ENCODE measurements around the gene CAPN15. TPM values are rescaled to one million over a fixed set of nuclear protein-coding genes. Genes with fewer than 3 reads are reported as not detected.

The CAPN15 gene
- total RNA-seq, 1 donor from 2014 or later: 45.2 TPM

GRCh38 chr16:578870-579405 lies 51.4 kb downstream of the CAPN15 start:
- H3K36me3 ChIP-seq: peaks cover 16% of the 10 kb centered on the region
- DNase-seq (peak; percentile 91), ATAC-seq (peak; percentile 92)
- no peak overlapping the region for H3K4me3 ChIP-seq
- peak; percentile 85 for TF ChIP-seq CTCF (IDR thresholded peaks at IDR 0.05)
- intact Hi-C loops (cut with DNase I): no loop called here
- H3K27ac ChIP-seq: no peak overlapping the region
- H3K9me3 ChIP-seq: no peaks in the 10 kb centered on the region
- no peaks in the 10 kb centered on the region for H3K4me1 ChIP-seq
- no peaks in the 10 kb centered on the region for H3K27me3 ChIP-seq

GRCh38 chr16:580141-580945 lies 52.8 kb downstream of the CAPN15 start:
- Histone ChIP-seq H3K36me3 (peaks cover 7% of the 10 kb centered on the region), H3K9me3 (no peaks in the 10 kb centered on the region), H3K4me1 (no peaks in the 10 kb centered on the region), H3K27ac (no peak overlapping the region), H3K4me3 (no peak overlapping the region), H3K27me3 (no peaks in the 10 kb centered on the region)
- DNase-seq (no peak), ATAC-seq (no peak)
- TF ChIP-seq CTCF (IDR thresholded peaks at IDR 0.05): no peak
- intact Hi-C loops (cut with DNase I): no loop called here

GRCh38 chr16:580946-581498 lies 53.5 kb downstream of the CAPN15 start:
- no peak for ATAC-seq
- TF ChIP-seq CTCF (IDR thresholded peaks at IDR 0.05): no peak

GRCh38 chr16:582218-582613 lies 54.7 kb downstream of the CAPN15 start:
- intact Hi-C loops (cut with DNase I): no loop called here
- ATAC-seq: no peak
- H3K4me3 ChIP-seq: no peak overlapping the region
- H3K27me3 ChIP-seq: no peaks in the 10 kb centered on the region
- H3K36me3 ChIP-seq: no peaks in the 10 kb centered on the region
- no peak for TF ChIP-seq CTCF (IDR thresholded peaks at IDR 0.05)
- no peak for DNase-seq
- peaks cover 5% of the 10 kb centered on the region for H3K4me1 ChIP-seq
- no peak overlapping the region for H3K27ac ChIP-seq
- no peaks in the 10 kb centered on the region for H3K9me3 ChIP-seq

More at GRCh38 chr16:580946-581498, 53.5 kb downstream of the CAPN15 start:
- Histone ChIP-seq H3K4me3 (no peak overlapping the region), H3K36me3 (peaks cover under 1% of the 10 kb centered on the region), H3K9me3 (no peaks in the 10 kb centered on the region), H3K4me1 (no peaks in the 10 kb centered on the region), H3K27ac (no peak overlapping the region), H3K27me3 (no peaks in the 10 kb centered on the region)
- DNase-seq: no peak
- intact Hi-C loops (cut with DNase I): no loop called here

GRCh38 chr16:582614-583331 lies 55.3 kb downstream of the CAPN15 start:
- TF ChIP-seq CTCF (IDR thresholded peaks at IDR 0.05): no peak
- Histone ChIP-seq H3K9me3 (no peaks in the 10 kb centered on the region), H3K4me3 (no peak overlapping the region), H3K4me1 (peaks cover 11% of the 10 kb centered on the region), H3K27ac (no peak overlapping the region), H3K36me3 (no peaks in the 10 kb centered on the region), H3K27me3 (no peaks in the 10 kb centered on the region)
- intact Hi-C loops (cut with DNase I): no loop called here
- ATAC-seq (no peak), DNase-seq (no peak)

All from upper lobe of right lung (tissue), 1 donor.